HCT116 (cell line): Measurements from ENCODE around the gene FHIT.

Source experiments
- EZH2 ChIP-seq: fragments of 200-600 bp; sonication (generic); IDR thresholded peaks from 2 replicates; pipeline ENCODE4 v1.6.1; 2017; ENCODE audit warnings: antibody characterized with exemption, mixed run types
- POLR2A ChIP-seq: IDR thresholded peaks from 2 replicates; pipeline ENCODE4 v1.7.0; 2011; ENCODE audit warnings: borderline replicate concordance; ENCODE audit not compliant: insufficient read depth, insufficient read length; ENCODE audit errors: extremely low read depth
- TF ChIP-seq, protein P1 (sequence below), 3 experiments: fragments of 200-600 bp in 1 of 3; sonication (generic) in 1 of 3; IDR thresholded peaks in 2 of 3; conservative IDR thresholded peaks in 1 of 3; 2 replicates each; pipeline ENCODE4 v1.5.1; 2012 to 2017; ENCODE audit warnings: low read depth in 2 of 3, low read length in 2 of 3, antibody characterized with exemption in 1 of 3, borderline replicate concordance in 1 of 3, control low read depth in 1 of 3, mild to moderate bottlenecking in 1 of 3, mixed read lengths in 1 of 3, mixed run types in 1 of 3, moderate library complexity in 1 of 3; ENCODE audit not compliant: insufficient read depth in 1 of 3

DNA sequence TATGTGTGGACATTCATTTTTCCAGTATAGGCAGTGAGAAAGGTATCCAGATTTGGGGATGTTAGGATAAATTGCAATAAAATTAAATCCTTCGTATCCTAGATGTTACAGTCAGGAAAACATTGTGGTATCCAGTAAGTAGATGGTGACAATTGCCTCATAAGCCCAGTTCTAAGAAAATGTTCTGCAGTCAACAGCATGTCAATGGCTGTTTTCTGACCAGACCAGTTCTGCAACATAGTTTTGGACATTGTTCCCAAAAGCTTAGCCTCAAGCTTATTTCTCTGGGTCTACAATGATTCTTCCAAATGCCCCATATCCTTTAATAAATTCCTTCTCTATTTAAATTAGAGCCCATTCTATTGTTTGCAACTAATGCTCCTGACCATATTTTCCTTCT, 480.7 kb downstream of the FHIT start:
- TF ChIP-seq, protein P1, sequence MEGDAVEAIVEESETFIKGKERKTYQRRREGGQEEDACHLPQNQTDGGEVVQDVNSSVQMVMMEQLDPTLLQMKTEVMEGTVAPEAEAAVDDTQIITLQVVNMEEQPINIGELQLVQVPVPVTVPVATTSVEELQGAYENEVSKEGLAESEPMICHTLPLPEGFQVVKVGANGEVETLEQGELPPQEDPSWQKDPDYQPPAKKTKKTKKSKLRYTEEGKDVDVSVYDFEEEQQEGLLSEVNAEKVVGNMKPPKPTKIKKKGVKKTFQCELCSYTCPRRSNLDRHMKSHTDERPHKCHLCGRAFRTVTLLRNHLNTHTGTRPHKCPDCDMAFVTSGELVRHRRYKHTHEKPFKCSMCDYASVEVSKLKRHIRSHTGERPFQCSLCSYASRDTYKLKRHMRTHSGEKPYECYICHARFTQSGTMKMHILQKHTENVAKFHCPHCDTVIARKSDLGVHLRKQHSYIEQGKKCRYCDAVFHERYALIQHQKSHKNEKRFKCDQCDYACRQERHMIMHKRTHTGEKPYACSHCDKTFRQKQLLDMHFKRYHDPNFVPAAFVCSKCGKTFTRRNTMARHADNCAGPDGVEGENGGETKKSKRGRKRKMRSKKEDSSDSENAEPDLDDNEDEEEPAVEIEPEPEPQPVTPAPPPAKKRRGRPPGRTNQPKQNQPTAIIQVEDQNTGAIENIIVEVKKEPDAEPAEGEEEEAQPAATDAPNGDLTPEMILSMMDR (IDR thresholded peaks at IDR 0.05 in 2 of 3, conservative IDR thresholded peaks at IDR 0.05 in 1 of 3; ENCODE audit: borderline replicate concordance in 1 of 3, insufficient read depth in 1 of 3, low read depth in 2 of 3, low read length in 2 of 3): no peak
- TF ChIP-seq EZH2 (no peak), POLR2A (no peak)
